ENCODE results near the gene DUSP1.

DUSP1 gene

DNA sequence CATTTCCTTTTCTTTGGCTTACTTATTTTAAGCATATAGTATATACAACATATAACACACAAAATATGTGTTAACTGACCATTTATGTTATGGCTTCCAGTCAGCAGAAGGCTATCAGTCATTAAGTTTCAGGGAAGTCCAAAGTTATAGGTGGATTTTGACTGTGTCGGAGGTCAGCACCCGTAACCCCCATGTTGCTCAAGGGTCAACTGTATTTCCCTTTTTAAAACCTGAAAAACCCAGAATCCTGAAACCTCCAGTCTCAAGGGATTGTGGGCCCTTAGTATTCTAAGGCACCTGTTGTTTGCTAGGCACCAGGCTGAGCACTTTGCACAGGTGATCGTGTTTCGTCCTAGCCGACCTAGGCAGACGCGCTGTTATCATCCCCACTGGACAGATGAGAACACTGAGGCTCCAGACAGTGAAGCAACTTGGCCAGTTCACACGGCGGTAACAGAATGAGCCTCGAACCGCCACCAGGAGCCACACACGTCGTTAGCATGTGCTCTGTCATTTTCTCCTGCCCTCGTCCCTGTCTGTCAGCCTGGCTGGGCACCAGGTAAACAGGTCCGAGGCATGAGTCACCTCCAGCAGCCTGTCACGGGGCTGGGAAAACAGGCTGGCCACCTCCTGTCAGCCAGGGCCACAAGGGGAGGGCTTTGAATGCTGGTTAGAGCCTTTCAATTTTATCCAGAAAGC, 39.9 kb downstream of the DUSP1 start:
- TF ChIP-seq, protein P1, sequence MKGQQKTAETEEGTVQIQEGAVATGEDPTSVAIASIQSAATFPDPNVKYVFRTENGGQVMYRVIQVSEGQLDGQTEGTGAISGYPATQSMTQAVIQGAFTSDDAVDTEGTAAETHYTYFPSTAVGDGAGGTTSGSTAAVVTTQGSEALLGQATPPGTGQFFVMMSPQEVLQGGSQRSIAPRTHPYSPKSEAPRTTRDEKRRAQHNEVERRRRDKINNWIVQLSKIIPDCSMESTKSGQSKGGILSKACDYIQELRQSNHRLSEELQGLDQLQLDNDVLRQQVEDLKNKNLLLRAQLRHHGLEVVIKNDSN (IDR thresholded peaks at IDR 0.05) = peak; percentile 59
- TF ChIP-seq YY1 (IDR thresholded peaks at IDR 0.05; ENCODE audit: low read depth) = no peak
- peak; percentile 95 for TF ChIP-seq MAX (IDR thresholded peaks at IDR 0.05)
- no peak for TF ChIP-seq FOXM1 (IDR thresholded peaks at IDR 0.05; ENCODE audit: borderline replicate concordance, low read depth)
- TF ChIP-seq NFIC (IDR thresholded peaks at IDR 0.05) = peak; percentile 32; the same call in 1 of the 2 replicates

- no peak for TF ChIP-seq TCF12 (IDR thresholded peaks at IDR 0.05; ENCODE audit: low read depth)
- TF ChIP-seq YY1 (IDR thresholded peaks at IDR 0.05; ENCODE audit: low read depth) = no peak
These were observed 40.8 kb downstream of the DUSP1 start for GRCh38 chr5:172730222-172730621.

DNA sequence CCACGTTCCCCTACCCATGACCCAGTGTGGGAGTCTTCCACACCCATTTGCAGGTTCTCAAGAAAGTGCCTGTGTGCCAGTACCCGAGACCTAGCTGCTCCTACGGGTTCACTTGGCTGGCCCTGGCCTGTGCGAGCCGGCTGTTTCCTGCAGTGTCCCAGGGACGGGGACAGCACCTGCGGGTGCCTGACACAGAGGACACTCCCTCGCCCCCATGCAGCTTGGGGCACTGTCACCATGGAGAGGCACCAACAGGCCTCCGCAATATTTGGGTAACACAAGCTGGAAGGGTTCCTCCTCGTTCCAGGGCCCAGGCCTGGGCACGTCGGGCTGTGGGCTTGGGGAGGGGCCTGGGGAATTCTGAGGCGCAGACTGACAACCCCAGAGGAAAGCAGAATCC, 41.4 kb downstream of the DUSP1 start:
- TF ChIP-seq TEAD4 (IDR thresholded peaks at IDR 0.05) (no peak), EP300 (IDR thresholded peaks at IDR 0.05; ENCODE audit: borderline replicate concordance) (no peak), TCF12 (IDR thresholded peaks at IDR 0.05; ENCODE audit: low read depth) (no peak)

- TF ChIP-seq TAF1 (IDR thresholded peaks at IDR 0.05; ENCODE audit: low read depth) = no peak
- TF ChIP-seq REST (IDR thresholded peaks at IDR 0.05; ENCODE audit: low read depth) = no peak
- TF ChIP-seq TEAD4 (IDR thresholded peaks at IDR 0.05) = no peak
- no peak for TF ChIP-seq RAD21 (IDR thresholded peaks at IDR 0.05; ENCODE audit: low read depth)
- TF ChIP-seq YY1 (IDR thresholded peaks at IDR 0.05; ENCODE audit: low read depth) = no peak
- TF ChIP-seq EGR1 (IDR thresholded peaks at IDR 0.05) = no peak
- TF ChIP-seq EP300 (IDR thresholded peaks at IDR 0.05; ENCODE audit: borderline replicate concordance) = no peak
- TF ChIP-seq, protein P1 (IDR thresholded peaks at IDR 0.05) = no peak
- TF ChIP-seq ZBTB7A (IDR thresholded peaks at IDR 0.05; ENCODE audit: low read depth) = no peak
- TF ChIP-seq MAX (IDR thresholded peaks at IDR 0.05) = no peak
- TF ChIP-seq TCF12 (IDR thresholded peaks at IDR 0.05; ENCODE audit: low read depth) = no peak
- TF ChIP-seq FOXM1 (IDR thresholded peaks at IDR 0.05; ENCODE audit: borderline replicate concordance, low read depth) = no peak
These were observed 42.3 kb downstream of the DUSP1 start for GRCh38 chr5:172728481-172729241.

DNA sequence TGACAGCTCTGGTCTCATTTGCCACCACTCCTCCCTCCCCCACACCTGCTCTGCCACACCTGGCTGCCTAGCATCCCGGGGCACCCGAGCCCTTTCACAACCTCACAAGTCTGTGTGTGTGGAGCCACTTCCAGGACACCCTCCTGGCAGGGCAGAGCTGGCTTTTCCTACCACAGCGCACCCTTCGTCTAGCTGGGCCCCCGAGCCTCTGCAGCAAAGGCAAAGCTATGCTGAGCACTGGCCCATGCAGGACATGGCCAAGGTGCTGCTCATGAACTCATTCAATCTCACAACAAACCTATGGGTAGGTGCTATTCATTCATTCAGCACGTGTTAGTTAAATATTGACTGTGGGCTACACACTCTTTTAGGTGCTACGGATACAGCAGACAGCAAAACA, 43.4 kb downstream of the DUSP1 start:
- no peak for TF ChIP-seq MAX (IDR thresholded peaks at IDR 0.05)
- TF ChIP-seq TCF12 (IDR thresholded peaks at IDR 0.05; ENCODE audit: low read depth) = no peak
- no peak for TF ChIP-seq REST (IDR thresholded peaks at IDR 0.05; ENCODE audit: low read depth)

- TF ChIP-seq NFIC (IDR thresholded peaks at IDR 0.05) (no peak), EP300 (IDR thresholded peaks at IDR 0.05; ENCODE audit: borderline replicate concordance) (no peak)
- TF ChIP-seq, protein P1 (IDR thresholded peaks at IDR 0.05) = no peak
These were observed 44.0 kb downstream of the DUSP1 start for GRCh38 chr5:172726966-172727365.

Data from Ishikawa (cell line).